D721Med (cell line): Measurements from ENCODE around the gene TP53BP2.

Source experiments
- DNase-seq: peaks from one replicate; pipeline ENCODE4 v3.0.0; 2011; ENCODE audit warnings: low spot score; ENCODE audit not compliant: insufficient read length
- FAIRE-seq: peaks from 2 replicates; lab custom pipeline; 2011; peaks lifted over from hg19 to GRCh38; lab: Jason Lieb, UNC
- CTCF ChIP-seq: IDR thresholded peaks from 2 replicates; pipeline ENCODE4 v1.5.1; 2012; ENCODE audit warnings: mild to moderate bottlenecking, control low read depth; ENCODE audit not compliant: insufficient read depth; ENCODE audit errors: missing control alignments

Gene TP53BP2

GRCh38 chr1:223828162-223828848 is 17.4 kb downstream of the TP53BP2 start:
- DNase-seq (no peak), FAIRE-seq (peak; percentile 87)
- no peak for TF ChIP-seq CTCF

- no peak for TF ChIP-seq CTCF
- DNase-seq (no peak), FAIRE-seq (no peak)
These were observed 18.5 kb downstream of the TP53BP2 start for GRCh38 chr1:223827193-223827663.

- FAIRE-seq (no peak), DNase-seq (no peak)
- no peak for TF ChIP-seq CTCF
These were observed 19.7 kb downstream of the TP53BP2 start for GRCh38 chr1:223825767-223826748.

- TF ChIP-seq CTCF = no peak
- FAIRE-seq (no peak), DNase-seq (no peak)
These were observed 21.0 kb downstream of the TP53BP2 start for GRCh38 chr1:223824712-223825111.

- DNase-seq (no peak), FAIRE-seq (no peak)
- no peak for TF ChIP-seq CTCF
These were observed 21.5 kb downstream of the TP53BP2 start for GRCh38 chr1:223824287-223824686.

GRCh38 chr1:223820971-223821370 is 24.8 kb downstream of the TP53BP2 start:
- FAIRE-seq (no peak), DNase-seq (no peak)
- no peak for TF ChIP-seq CTCF
